Astrocyte (in vitro differentiated cells and primary cell): Measurements from ENCODE around the gene TMEM80. TPM values are rescaled to one million over a fixed set of nuclear protein-coding genes. Genes with fewer than 3 reads are reported as not detected.

Experiments used
- DNase-seq: peaks from one replicate; pipeline ENCODE4 v3.0.0-alpha.2; 2010; ENCODE audit warnings: low read depth
- FAIRE-seq: peaks from 2 replicates; lab custom pipeline; 2011; peaks lifted over from hg19 to GRCh38; lab: Jason Lieb, UNC
- H2AFZ ChIP-seq: 2 replicates; pipeline ENCODE4 v1.6.0; 2012; ENCODE audit warnings: low read depth, low read length, inconsistent platforms
- H3K27ac ChIP-seq: 2 replicates; pipeline ENCODE4 v1.5.1; 2011; ENCODE audit warnings: low read depth, low read length, inconsistent platforms
- H3K27me3 ChIP-seq: 2 replicates; pipeline ENCODE4 v1.6.0; 2011; ENCODE audit warnings: low read length, inconsistent platforms; ENCODE audit not compliant: insufficient read depth
- H3K36me3 ChIP-seq: 2 replicates; pipeline ENCODE4 v1.5.1; 2011; ENCODE audit warnings: low read length, inconsistent platforms; ENCODE audit not compliant: insufficient read depth
- H3K4me1 ChIP-seq: 2 replicates; pipeline ENCODE4 v1.5.1; 2011; ENCODE audit warnings: low read length, inconsistent platforms; ENCODE audit not compliant: insufficient read depth
- H3K4me2 ChIP-seq: 2 replicates; pipeline ENCODE4 v1.6.0; 2012; ENCODE audit warnings: low read length, inconsistent platforms
- H3K4me3 ChIP-seq: 2 replicates; pipeline ENCODE4 v1.5.1; 2011; ENCODE audit warnings: low read depth, mild to moderate bottlenecking, low read length, inconsistent platforms; ENCODE audit not compliant: insufficient read depth
- H3K79me2 ChIP-seq: 2 replicates; pipeline ENCODE4 v1.6.0; 2012; ENCODE audit warnings: mild to moderate bottlenecking, low read length, inconsistent platforms; ENCODE audit not compliant: insufficient read depth
- H3K9ac ChIP-seq: 2 replicates; pipeline ENCODE4 v1.6.0; 2012; ENCODE audit warnings: mild to moderate bottlenecking, low read length, inconsistent platforms
- H3K9me3 ChIP-seq: 2 replicates; pipeline ENCODE4 v1.5.1; 2012; ENCODE audit warnings: low read depth, mild to moderate bottlenecking, low read length, inconsistent platforms; ENCODE audit not compliant: insufficient read depth
- H4K20me1 ChIP-seq: 2 replicates; pipeline ENCODE4 v1.6.0; 2012; ENCODE audit warnings: low read length, inconsistent platforms; ENCODE audit not compliant: insufficient read depth
- H3K27ac Mint-ChIP-seq: one replicate; pipeline ENCODE4 v1.8.0; 2021; ENCODE audit warnings: mild to moderate bottlenecking, mixed read lengths; ENCODE audit not compliant: unreplicated experiment
- H3K27me3 Mint-ChIP-seq: one replicate; pipeline ENCODE4 v1.8.0; 2021; ENCODE audit warnings: low read depth, mixed read lengths; ENCODE audit not compliant: unreplicated experiment
- H3K36me3 Mint-ChIP-seq: one replicate; pipeline ENCODE4 v1.8.0; 2021; ENCODE audit warnings: low read depth, mixed read lengths; ENCODE audit not compliant: unreplicated experiment
- H3K4me1 Mint-ChIP-seq: one replicate; pipeline ENCODE4 v1.8.0; 2021; ENCODE audit warnings: low read depth, mixed read lengths; ENCODE audit not compliant: unreplicated experiment
- H3K4me3 Mint-ChIP-seq: one replicate; pipeline ENCODE4 v1.8.0; 2021; ENCODE audit warnings: mild to moderate bottlenecking, moderate library complexity, mixed read lengths; ENCODE audit not compliant: unreplicated experiment
- H3K9me3 Mint-ChIP-seq: one replicate; pipeline ENCODE4 v1.8.0; 2021; ENCODE audit warnings: mild to moderate bottlenecking, mixed read lengths; ENCODE audit not compliant: unreplicated experiment
- EZH2 ChIP-seq: IDR thresholded peaks from 2 replicates; pipeline ENCODE4 v1.6.1; 2012; ENCODE audit warnings: mild to moderate bottlenecking, low read length, inconsistent platforms; ENCODE audit not compliant: insufficient read depth
- total RNA-seq: library from RNA; stranded (reverse); gene quantifications from 2 replicates; pipeline ENCODE4 v1.2.1, GENCODE V29; 2021
- TF ChIP-seq, protein P1 (sequence below): IDR thresholded peaks from 2 replicates; pipeline ENCODE4 v1.5.1; 2011; ENCODE audit warnings: low read depth, mild to moderate bottlenecking, inconsistent platforms, low read length, moderate library complexity; ENCODE audit not compliant: insufficient read depth

Gene TMEM80
- total RNA-seq, 1 donor from 2014 or later, result 16.1 TPM

GRCh38 chr11:727281-727701 lies 31.7 kb downstream of the TMEM80 start:
- no peak overlapping the region for H3K4me3 Mint-ChIP-seq
- Histone ChIP-seq H3K4me2 (no peak overlapping the region), H2AFZ (no peak overlapping the region), H3K4me1 (peaks cover 26% of the 10 kb centered on the region), H3K36me3 (no peaks in the 10 kb centered on the region), H3K79me2 (no peaks in the 10 kb centered on the region), H3K4me3 (no peak overlapping the region), H3K27me3 (peaks cover 2% of the 10 kb centered on the region), H3K9me3 (no peaks in the 10 kb centered on the region), H3K9ac (no peak overlapping the region), H4K20me1 (peaks cover 30% of the 10 kb centered on the region), H3K27ac (no peak overlapping the region)
- peaks cover 5% of the 10 kb centered on the region for H3K36me3 Mint-ChIP-seq
- no peaks in the 10 kb centered on the region for H3K4me1 Mint-ChIP-seq
- TF ChIP-seq, protein P1, sequence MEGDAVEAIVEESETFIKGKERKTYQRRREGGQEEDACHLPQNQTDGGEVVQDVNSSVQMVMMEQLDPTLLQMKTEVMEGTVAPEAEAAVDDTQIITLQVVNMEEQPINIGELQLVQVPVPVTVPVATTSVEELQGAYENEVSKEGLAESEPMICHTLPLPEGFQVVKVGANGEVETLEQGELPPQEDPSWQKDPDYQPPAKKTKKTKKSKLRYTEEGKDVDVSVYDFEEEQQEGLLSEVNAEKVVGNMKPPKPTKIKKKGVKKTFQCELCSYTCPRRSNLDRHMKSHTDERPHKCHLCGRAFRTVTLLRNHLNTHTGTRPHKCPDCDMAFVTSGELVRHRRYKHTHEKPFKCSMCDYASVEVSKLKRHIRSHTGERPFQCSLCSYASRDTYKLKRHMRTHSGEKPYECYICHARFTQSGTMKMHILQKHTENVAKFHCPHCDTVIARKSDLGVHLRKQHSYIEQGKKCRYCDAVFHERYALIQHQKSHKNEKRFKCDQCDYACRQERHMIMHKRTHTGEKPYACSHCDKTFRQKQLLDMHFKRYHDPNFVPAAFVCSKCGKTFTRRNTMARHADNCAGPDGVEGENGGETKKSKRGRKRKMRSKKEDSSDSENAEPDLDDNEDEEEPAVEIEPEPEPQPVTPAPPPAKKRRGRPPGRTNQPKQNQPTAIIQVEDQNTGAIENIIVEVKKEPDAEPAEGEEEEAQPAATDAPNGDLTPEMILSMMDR, result no peak
- no peak for TF ChIP-seq EZH2
- peaks cover 4% of the 10 kb centered on the region for H3K27me3 Mint-ChIP-seq
- FAIRE-seq (no peak), DNase-seq (no peak)
- no peaks in the 10 kb centered on the region for H3K9me3 Mint-ChIP-seq
- H3K27ac Mint-ChIP-seq, result no peak overlapping the region

- TF ChIP-seq EZH2, result no peak
- TF ChIP-seq, protein P1, result peak; percentile 56
- no peak overlapping the region for H3K9ac ChIP-seq
- H3K9me3 Mint-ChIP-seq, result no peaks in the 10 kb centered on the region
- no peaks in the 10 kb centered on the region for H3K79me2 ChIP-seq
- peak overlapping the region; percentile 27 for H3K4me2 ChIP-seq
- DNase-seq (peak; percentile 78), FAIRE-seq (no peak)
- H3K27ac ChIP-seq, result no peak overlapping the region
- peaks cover 6% of the 10 kb centered on the region for H3K27me3 Mint-ChIP-seq
- no peak overlapping the region for H3K4me3 ChIP-seq
- H4K20me1 ChIP-seq, result peaks cover 25% of the 10 kb centered on the region
- peaks cover 2% of the 10 kb centered on the region for H3K27me3 ChIP-seq
- peaks cover 26% of the 10 kb centered on the region for H3K4me1 ChIP-seq
- H2AFZ ChIP-seq, result no peak overlapping the region
- H3K4me1 Mint-ChIP-seq, result no peaks in the 10 kb centered on the region
- H3K27ac Mint-ChIP-seq, result no peak overlapping the region
- H3K9me3 ChIP-seq, result no peaks in the 10 kb centered on the region
- H3K36me3 ChIP-seq, result no peaks in the 10 kb centered on the region
- H3K4me3 Mint-ChIP-seq, result no peak overlapping the region
- peaks cover 4% of the 10 kb centered on the region for H3K36me3 Mint-ChIP-seq
These were observed 32.5 kb downstream of the TMEM80 start for GRCh38 chr11:727859-728748.
